GM06990 (cell line): ENCODE data around the gene PANX3.

Experiments used
- DNase-seq: peaks from one replicate; pipeline ENCODE4 v3.0.0-alpha.2; 2011; ENCODE audit not compliant: insufficient read length; ENCODE audit errors: extremely low read depth
- H3K27me3 ChIP-seq: replicated peaks from 2 replicates; pipeline ENCODE4 v1.6.0; 2011; ENCODE audit warnings: low read length; ENCODE audit not compliant: control insufficient read depth, insufficient read depth
- H3K36me3 ChIP-seq: 2 replicates; pipeline ENCODE4 v1.5.1; 2011; ENCODE audit warnings: low read length; ENCODE audit not compliant: control insufficient read depth, insufficient read depth
- H3K4me3 ChIP-seq: replicated peaks from 2 replicates; pipeline ENCODE4 v1.5.1; 2011; ENCODE audit warnings: low read depth, mild to moderate bottlenecking, control low read depth, low read length
- CTCF ChIP-seq: IDR thresholded peaks from 2 replicates; pipeline ENCODE4 v1.5.1; 2011; ENCODE audit warnings: low read length, control low read depth, mild to moderate bottlenecking, inconsistent platforms; ENCODE audit not compliant: insufficient read depth, poor library complexity, severe bottlenecking

PANX3 gene

GRCh38 chr11:124605719-124606118 is 5.5 kb upstream of the PANX3 start:
- TF ChIP-seq CTCF: no peak
- H3K27me3 ChIP-seq: no peaks in the 10 kb centered on the region
- no peak for DNase-seq
- H3K4me3 ChIP-seq: no peak overlapping the region
- H3K36me3 ChIP-seq: no peaks in the 10 kb centered on the region

- DNase-seq: no peak
- Histone ChIP-seq H3K27me3 (no peaks in the 10 kb centered on the region), H3K4me3 (no peak overlapping the region), H3K36me3 (no peaks in the 10 kb centered on the region)
- TF ChIP-seq CTCF: no peak
These were observed 3.1 kb upstream of the PANX3 start for GRCh38 chr11:124608147-124608546.

GRCh38 chr11:124610295-124610694 is 933 bp upstream of the PANX3 start:
- TF ChIP-seq CTCF: no peak
- DNase-seq: no peak
- Histone ChIP-seq H3K4me3 (no peak overlapping the region), H3K36me3 (no peaks in the 10 kb centered on the region), H3K27me3 (no peaks in the 10 kb centered on the region)

- no peak for DNase-seq
- no peak overlapping the region for H3K4me3 ChIP-seq
- TF ChIP-seq CTCF: no peak
These were observed 817 bp downstream of the PANX3 start for GRCh38 chr11:124612045-124612444.

DNA sequence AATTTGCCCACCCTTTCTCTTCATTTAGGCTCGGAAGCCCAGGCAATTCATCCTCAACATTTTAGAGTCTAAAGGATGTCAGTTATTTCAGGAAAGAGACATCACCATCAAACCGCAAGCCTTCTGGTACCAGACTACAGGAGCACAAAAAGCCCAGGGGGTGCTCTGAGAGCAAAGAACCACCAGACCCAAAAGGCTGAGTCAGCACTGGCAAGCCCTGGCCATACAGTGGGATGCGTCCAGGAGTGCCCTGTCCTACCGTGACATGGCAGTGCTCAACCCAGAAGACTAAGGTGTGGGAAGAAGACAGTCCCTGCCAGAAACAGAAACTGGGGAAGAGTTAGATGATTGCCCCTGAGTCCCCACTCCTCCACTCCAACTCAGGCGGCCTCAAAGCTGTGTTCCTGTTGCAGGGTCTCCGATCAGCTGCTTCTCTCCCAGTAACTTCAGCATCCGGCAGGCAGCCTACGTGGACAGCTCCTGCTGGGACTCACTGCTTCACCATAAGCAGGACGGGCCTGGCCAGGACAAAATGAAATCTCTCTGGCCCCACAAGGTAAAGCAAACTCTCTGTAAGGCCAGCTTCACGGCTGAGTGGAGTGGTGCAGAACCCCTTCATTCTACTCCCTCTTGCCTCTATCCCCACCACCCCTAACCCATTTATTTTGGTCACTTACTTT is 1.5 kb downstream of the PANX3 start:
- no peaks in the 10 kb centered on the region for H3K27me3 ChIP-seq
- no peak overlapping the region for H3K4me3 ChIP-seq
- no peak for DNase-seq
- H3K36me3 ChIP-seq: no peaks in the 10 kb centered on the region
- no peak for TF ChIP-seq CTCF

More at GRCh38 chr11:124612045-124612444, 817 bp downstream of the PANX3 start:
- Histone ChIP-seq H3K36me3 (no peaks in the 10 kb centered on the region), H3K27me3 (no peaks in the 10 kb centered on the region)

DNA sequence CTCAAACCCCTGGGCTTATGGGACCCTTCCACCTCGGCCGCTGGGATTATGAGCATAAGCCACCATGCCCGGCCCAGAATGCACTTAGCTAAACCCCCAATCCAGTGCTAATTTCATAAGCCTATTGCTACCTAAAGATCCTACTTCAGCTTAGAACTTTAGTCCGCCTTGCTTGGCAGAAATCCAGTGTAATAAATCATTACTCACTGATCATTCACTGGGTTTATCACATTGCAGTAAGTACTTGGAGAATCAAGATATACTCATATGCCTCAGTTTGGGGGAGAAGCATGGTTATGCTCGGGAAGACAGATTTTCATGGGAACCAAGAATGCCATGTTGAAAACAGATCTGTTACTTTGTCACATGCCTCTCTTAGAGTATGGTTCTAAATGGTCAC is 7.6 kb downstream of the PANX3 start:
- H3K27me3 ChIP-seq: no peaks in the 10 kb centered on the region; the same call in 1 of the 2 replicates
- DNase-seq: no peak
- H3K36me3 ChIP-seq: no peaks in the 10 kb centered on the region
- H3K4me3 ChIP-seq: no peak overlapping the region
- TF ChIP-seq CTCF: no peak
